Caco-2 (cell line): Measurements from ENCODE around the gene SH2D3C. TPM values are rescaled to one million over a fixed set of nuclear protein-coding genes. Genes with fewer than 3 reads are reported as not detected.

Experiments
- BruUV-seq: library from RNA; stranded (reverse); fragments of 400-500 nt; replicated peaks from 2 replicates; lab custom pipeline; 2021; lab: Mats Ljungman, UMichigan
- CTCF ChIA-PET: fragments of 300-600 bp; sonication (Branson Sonifier 250); formaldehyde crosslinking; loops from one replicate; lab custom pipeline; 2022; ENCODE audit warnings: antibody characterized with exemption; lab: Charles Lee
- POLR2A ChIA-PET: fragments of 300-600 bp; sonication (Branson Sonifier 250); formaldehyde crosslinking; loops from one replicate; lab custom pipeline; 2022; ENCODE audit warnings: antibody characterized with exemption; lab: Charles Lee
- DNase-seq, 2 experiments: peaks; one replicate each; pipeline versions ENCODE4 v3.0.0 to v3.0.0-alpha.2; 2020 to 2022
- H3K27me3 ChIP-seq: replicated peaks from 2 replicates; pipeline ENCODE4 v1.6.0; 2011; ENCODE audit warnings: low read length; ENCODE audit not compliant: control insufficient read depth, insufficient read depth
- H3K36me3 ChIP-seq: 2 replicates; pipeline ENCODE4 v1.5.1; 2011; ENCODE audit warnings: low read length; ENCODE audit not compliant: control insufficient read depth, insufficient read depth
- H3K4me1 ChIP-seq: fragments of 250-450 bp; sonication (Bioruptor Pico); 2 replicates; pipeline ENCODE4 v1.5.1; 2020; ENCODE audit warnings: mild to moderate bottlenecking
- H3K4me3 ChIP-seq: 2 replicates; pipeline ENCODE4 v1.5.1; 2011; ENCODE audit warnings: low read depth, mild to moderate bottlenecking, control low read depth, low read length
- H3K9me3 ChIP-seq: fragments of 250-450 bp; sonication (Bioruptor Pico); 2 replicates; pipeline ENCODE4 v1.5.1; 2020; ENCODE audit warnings: mild to moderate bottlenecking, moderate library complexity
- H3K27ac Mint-ChIP-seq: one replicate; pipeline ENCODE4 v1.8.0; 2022; ENCODE audit warnings: mixed read lengths; ENCODE audit not compliant: unreplicated experiment
- H3K27me3 Mint-ChIP-seq: one replicate; pipeline ENCODE4 v1.8.0; 2022; ENCODE audit warnings: mixed read lengths; ENCODE audit not compliant: insufficient read depth, unreplicated experiment
- H3K36me3 Mint-ChIP-seq: one replicate; pipeline ENCODE4 v1.8.0; 2022; ENCODE audit warnings: mild to moderate bottlenecking, mixed read lengths; ENCODE audit not compliant: insufficient read depth, unreplicated experiment
- H3K4me1 Mint-ChIP-seq: one replicate; pipeline ENCODE4 v1.8.0; 2022; ENCODE audit warnings: low read depth, mixed read lengths; ENCODE audit not compliant: unreplicated experiment
- H3K4me3 Mint-ChIP-seq: one replicate; pipeline ENCODE4 v1.8.0; 2022; ENCODE audit warnings: mild to moderate bottlenecking, moderate library complexity, mixed read lengths; ENCODE audit not compliant: unreplicated experiment
- H3K9me3 Mint-ChIP-seq: one replicate; pipeline ENCODE4 v1.8.0; 2022; ENCODE audit warnings: mixed read lengths; ENCODE audit not compliant: unreplicated experiment
- CTCF ChIP-seq, 2 experiments: fragments of 200-600 bp in 1 of 2; IDR thresholded peaks; 1 replicate in 1 of 2; 2 replicates in 1 of 2; pipeline versions ENCODE4 v1.5.1 to v1.8.0; 2011 to 2022; ENCODE audit warnings: antibody characterized with exemption in 1 of 2, control low read depth in 1 of 2, inconsistent platforms in 1 of 2, low read depth in 1 of 2, low read length in 1 of 2, mild to moderate bottlenecking in 1 of 2, moderate library complexity in 1 of 2; ENCODE audit not compliant: insufficient read depth in 1 of 2, severe bottlenecking in 1 of 2, unreplicated experiment in 1 of 2
- intact Hi-C: fragments of 100-400 bp; cut with micrococcal nuclease; formaldehyde crosslinking; loops from one replicate; pipeline ENCODE4 v1.10.0; 2022; ENCODE audit not compliant: unreplicated experiment
- total RNA-seq: library from RNA; stranded (reverse); gene quantifications from 2 replicates; pipeline ENCODE4 v1.2.3, GENCODE V29; 2022

Gene SH2D3C
- total RNA-seq, 1 experiment from 2014 or later: 0.34 TPM

- POLR2A ChIA-PET: interaction anchor here (0.6 to 1.6 kb wide), 5 partner anchors 10 to 133 kb away, joined by 3 to 8 read pairs (median 5); partner anchors contain the start of genes CDK9 and ST6GALNAC4
These were observed 24.3 kb upstream of the SH2D3C start, which contains the start of gene FPGS for GRCh38 chr9:127802576-127803443. Gene FPGS (plus strand): TSS chr9:127802882. CDS start chr9:127802925, 43 bp downstream.

GRCh38 chr9:127801955-127802575, 23.6 kb upstream of the SH2D3C start:
- Mint-ChIP-seq H3K27ac (peak overlapping the region; percentile 77), H3K9me3 (no peaks in the 10 kb centered on the region), H3K4me3 (peak overlapping the region; percentile 86), H3K36me3 (peaks cover 7% of the 10 kb centered on the region), H3K4me1 (peaks cover 14% of the 10 kb centered on the region), H3K27me3 (no peaks in the 10 kb centered on the region)
- TSS peak; percentile 96 for BruUV-seq
- H3K4me3 ChIP-seq: peak overlapping the region; percentile 86
- no peaks in the 10 kb centered on the region for H3K36me3 ChIP-seq
- H3K4me1 ChIP-seq: peaks cover 28% of the 10 kb centered on the region
- no peak for DNase-seq
- ChIA-PET CTCF (interaction anchor here (0.6 to 2.0 kb wide), 4 partner anchors 10 to 67 kb away, joined by 3 to 14 read pairs (median 8); partner anchors contain the start of genes CDK9 and TOR2A), POLR2A (interaction anchor here (0.6 to 1.6 kb wide), 3 partner anchors 9 to 115 kb away, joined by 4 to 6 read pairs (median 5); partner anchors contain the start of genes CDK9 and ST6GALNAC4)
- TF ChIP-seq CTCF (IDR thresholded peaks at IDR 0.05; ENCODE audit: insufficient read depth in 1 of 2, low read depth in 1 of 2, low read length in 1 of 2, severe bottlenecking in 1 of 2, unreplicated experiment in 1 of 2): peak; percentile 40 to 56
- no peaks in the 10 kb centered on the region for H3K27me3 ChIP-seq
- no peaks in the 10 kb centered on the region for H3K9me3 ChIP-seq
- intact Hi-C loops: loop anchor here (2.0 kb wide), 2 partner anchors 69 to 115 kb away; partner anchors contain the start of gene ST6GALNAC4

More at GRCh38 chr9:127802576-127803443, 24.3 kb upstream of the SH2D3C start, which contains the start of gene FPGS:
- no peaks in the 10 kb centered on the region for H3K9me3 ChIP-seq
- H3K36me3 ChIP-seq: no peaks in the 10 kb centered on the region
- peak; percentile 89 to 90 for DNase-seq
- H3K27ac Mint-ChIP-seq: peak within 1 kb of the TSS; percentile 77
- CTCF ChIA-PET: interaction anchor here (1.1 to 2.0 kb wide), 3 partner anchors 17 to 68 kb away, joined by 3 to 14 read pairs (median 12); partner anchors contain the start of genes CDK9 and TOR2A
- H3K27me3 ChIP-seq: no peaks in the 10 kb centered on the region
- H3K9me3 Mint-ChIP-seq: no peaks in the 10 kb centered on the region
- intact Hi-C loops: loop anchor here (2.0 kb wide), 2 partner anchors 68 to 114 kb away; partner anchors contain the start of gene ST6GALNAC4
- H3K4me1 Mint-ChIP-seq: peaks cover 14% of the 10 kb centered on the region
- peak within 1 kb of the TSS; percentile 86 for H3K4me3 ChIP-seq
- BruUV-seq: no TSS peak
- H3K4me1 ChIP-seq: peaks cover 26% of the 10 kb centered on the region
- no peaks in the 10 kb centered on the region for H3K27me3 Mint-ChIP-seq
- peak in 1 of 2 experiments; percentile 4 for TF ChIP-seq CTCF (IDR thresholded peaks at IDR 0.05; ENCODE audit: insufficient read depth in 1 of 2, low read depth in 1 of 2, low read length in 1 of 2, severe bottlenecking in 1 of 2, unreplicated experiment in 1 of 2)
- H3K4me3 Mint-ChIP-seq: peak within 1 kb of the TSS; percentile 86
- peaks cover 11% of the 10 kb centered on the region for H3K36me3 Mint-ChIP-seq
